ENCODE results near the gene CHMP3.
"Not testable (repeated sequence)": the region's sequence is repeated elsewhere in the genome, so short reads cannot be mapped to it uniquely, and the experiment has no call there.

The CHMP3 gene

DNA sequence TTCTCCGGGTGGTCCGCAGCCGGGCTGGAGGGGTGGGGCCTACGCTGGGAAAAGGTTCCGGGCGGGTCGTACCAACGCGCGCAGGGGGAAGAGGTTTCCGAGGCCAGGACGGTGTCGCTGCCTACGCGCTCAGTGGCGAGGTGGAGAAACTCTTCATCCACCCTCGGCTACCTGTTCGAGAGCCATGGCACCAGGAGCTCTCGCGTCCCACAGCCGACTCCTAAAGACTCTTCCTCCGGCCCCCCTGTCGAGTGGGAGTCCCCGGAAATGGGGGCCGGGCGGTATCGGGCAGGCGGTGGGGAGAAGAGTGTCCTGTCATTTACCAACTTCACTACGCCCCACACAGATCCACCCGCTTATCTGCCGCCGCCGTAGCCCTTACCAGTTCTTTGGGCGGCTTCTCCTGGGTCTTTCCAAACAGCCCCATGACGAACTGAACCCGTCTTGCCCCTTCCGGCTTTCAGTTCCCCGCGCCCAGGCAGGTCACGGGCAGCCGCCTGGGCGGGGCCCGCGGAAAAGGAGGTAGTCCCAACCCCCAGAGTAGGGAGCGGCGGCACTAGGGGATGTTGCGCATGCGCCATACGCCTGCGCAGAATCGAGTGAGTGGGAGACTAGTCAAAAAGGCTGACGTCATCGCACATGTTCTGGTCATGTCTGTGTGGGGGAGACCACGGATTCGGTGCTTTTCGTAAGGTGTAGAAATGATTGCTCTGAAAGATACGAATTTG lies at the start of gene CHMP3:
TSS of gene CHMP3 (minus strand) at position 522 of the 728 bp plus-strand sequence. CDS start at position 427, 95 bp downstream.
- peak; percentile 95 to 97 for DNase-seq

DNA sequence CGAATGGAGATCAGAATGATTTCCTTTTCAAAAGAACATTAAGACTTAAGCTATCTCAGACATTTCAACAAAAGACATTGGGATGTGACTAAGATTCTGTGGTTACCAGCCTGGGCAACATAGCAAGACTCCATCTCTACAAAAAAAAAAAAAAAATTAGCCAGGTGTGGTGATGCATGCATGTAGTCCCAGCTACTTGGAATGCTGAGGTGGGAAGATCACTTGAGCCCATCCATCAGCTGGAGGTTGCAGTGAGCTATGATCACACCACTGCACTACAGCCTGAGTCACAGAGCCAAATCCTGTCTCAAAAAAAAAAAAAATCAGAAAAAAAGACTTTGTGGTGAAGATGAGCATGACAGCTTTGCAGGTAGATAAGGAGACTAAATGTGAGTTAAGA lies 47.6 kb upstream of the CHMP3 start:
- no peak for DNase-seq

DNA sequence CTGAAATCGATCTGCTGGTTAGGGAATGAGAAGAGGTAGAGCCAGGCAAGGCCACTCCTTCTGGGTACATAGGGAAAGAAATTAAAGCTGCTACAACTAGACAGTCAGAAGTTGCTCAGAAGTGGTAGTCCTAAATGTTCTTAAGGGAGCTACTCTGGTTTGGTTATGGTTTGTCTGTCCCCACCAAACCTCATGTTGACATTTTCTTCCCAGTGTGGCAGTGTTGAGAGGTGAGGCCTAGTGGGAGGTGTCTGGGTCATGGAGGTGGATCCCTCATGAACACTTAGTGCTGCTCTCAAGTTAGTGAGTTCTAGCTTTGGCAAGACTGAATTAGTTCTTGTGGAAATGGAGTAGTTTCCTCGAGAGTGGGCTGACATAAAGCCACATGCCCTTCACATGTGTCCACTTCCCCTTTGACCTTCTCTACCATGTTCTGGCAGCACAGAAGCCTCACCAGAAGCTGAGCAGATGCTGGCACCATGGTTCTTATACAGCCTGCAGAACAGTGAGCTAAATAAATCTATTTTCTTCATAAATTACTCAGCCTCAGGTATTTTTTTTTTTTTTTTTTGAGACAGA lies 45.7 kb upstream of the CHMP3 start:
- DNase-seq, result no peak

DNA sequence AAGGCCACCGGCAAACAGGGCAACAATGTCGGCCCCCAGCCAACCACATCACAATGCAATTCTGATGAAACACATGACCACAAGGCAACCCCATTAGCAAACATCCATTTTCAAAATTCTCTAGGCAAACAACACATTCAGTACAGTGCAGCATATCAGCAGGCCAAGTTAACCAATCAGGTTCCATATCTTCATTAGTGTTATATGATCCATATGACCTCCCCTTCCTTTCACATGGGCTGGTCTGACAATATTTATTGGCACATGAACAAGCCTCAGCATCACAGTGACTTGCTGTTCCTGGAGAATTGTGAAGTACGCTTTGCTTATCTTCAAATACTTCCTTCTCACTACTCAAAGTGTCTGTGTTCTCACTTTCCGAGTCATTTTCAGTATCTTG lies 40.7 kb upstream of the CHMP3 start:
- no peak for DNase-seq

DNA sequence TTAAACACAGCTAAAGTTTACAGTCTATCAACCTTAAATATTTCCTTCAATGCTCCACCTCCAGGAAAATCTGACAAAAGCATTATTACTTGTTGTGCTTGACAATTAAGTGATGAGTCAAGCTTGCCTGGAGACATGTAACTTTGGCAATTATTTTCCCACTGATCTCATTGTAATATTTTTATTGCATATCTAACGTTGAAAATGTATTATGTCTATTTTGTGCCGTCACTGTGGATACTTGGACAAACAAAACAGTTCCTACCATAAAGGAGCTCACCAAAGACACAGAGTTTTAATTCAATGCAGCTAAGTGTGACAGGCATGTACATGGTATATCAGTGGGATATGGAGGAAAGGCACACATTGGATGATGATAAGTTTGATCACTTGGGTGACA lies 35.7 kb upstream of the CHMP3 start:
- DNase-seq, result no peak

DNA sequence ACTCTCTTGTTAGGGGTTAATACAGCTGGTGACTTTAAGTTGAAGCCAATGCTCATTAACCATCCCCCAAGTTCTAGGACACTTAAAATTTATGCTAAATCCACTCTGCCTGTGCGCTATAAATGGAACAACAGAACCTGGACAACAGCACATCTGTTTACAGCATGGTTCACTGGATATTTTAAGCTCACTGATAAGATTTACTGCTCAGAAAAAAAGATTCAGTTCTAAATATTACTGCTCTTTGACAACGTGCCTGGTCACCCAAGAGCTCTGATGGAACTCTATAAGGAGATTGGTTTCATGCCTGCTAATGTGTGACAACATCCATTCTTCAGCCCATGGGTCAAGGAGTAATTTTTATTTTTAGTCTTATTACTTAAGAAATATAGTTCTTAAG lies 32.9 kb upstream of the CHMP3 start:
- no peak for DNase-seq

DNA sequence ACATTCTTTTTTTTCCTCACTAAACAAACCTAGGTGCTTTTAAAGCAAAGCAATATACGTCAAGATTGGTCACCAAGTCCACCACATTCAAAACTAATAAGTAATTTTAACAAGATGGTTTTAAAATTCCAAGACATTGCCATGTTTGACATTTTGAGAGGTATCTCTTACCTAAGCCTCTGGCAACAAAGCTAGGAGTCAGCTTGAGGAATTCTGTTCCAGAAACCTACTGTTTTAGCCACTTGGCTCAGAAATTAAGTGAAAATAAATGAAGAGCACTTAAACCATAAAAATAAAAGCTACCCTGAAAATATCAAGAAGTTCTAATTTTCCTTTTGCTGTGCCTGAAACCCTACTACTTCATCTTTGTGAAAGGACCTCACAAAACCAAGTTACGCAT lies 30.0 kb upstream of the CHMP3 start:
- no peak for DNase-seq

DNA sequence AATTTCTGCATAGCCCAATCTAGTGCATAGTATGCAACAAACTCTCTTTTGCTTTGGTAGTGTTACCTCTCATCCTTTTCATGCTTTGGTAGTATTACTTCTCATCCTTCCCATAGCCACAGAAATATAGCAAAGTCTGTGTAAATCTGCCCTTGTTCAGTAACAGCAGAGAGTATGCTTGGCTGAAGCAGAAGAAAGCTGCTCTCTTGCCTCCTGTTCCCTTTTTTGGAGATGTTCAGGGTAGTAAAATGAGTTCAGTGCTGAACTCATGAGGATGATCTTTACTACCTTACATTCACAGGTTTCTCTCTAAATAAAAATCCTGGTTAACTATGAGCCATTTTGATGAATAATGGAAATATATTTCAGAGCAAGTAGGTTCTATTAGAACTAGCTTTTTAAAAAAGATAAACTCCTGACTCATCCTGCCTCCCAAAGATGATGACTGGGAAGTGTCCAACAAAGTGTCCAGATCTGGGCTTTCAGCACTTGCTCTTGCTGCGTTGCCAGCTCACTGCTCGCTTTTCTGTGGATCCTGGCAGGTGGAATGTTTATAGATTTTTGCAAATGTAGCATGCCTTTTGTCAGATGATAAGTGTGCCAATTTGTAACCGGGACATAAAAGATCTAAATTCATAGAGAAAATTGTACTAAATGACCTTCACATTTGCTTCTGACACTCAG lies 29.4 kb upstream of the CHMP3 start:
- no peak for DNase-seq

DNA sequence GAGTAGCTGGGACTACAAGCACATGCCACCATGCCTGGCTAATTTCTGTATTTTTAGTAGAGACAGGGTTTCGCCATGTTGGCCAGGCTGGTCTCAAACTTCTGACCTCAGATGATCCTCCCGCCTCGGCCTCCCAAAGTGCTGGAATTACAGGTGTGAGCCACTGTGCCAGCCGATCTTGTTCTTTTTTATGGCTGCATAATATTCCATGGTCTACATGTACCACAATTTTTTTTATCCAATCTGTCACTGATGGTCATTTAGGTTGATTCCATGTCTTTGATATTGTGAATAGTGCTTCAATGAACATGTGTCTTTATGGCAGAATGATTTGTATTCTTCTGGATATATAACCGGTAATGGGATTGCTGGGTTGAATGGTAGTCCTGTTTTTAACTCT lies 26.5 kb upstream of the CHMP3 start:
- not testable (repeated sequence) for DNase-seq

DNA sequence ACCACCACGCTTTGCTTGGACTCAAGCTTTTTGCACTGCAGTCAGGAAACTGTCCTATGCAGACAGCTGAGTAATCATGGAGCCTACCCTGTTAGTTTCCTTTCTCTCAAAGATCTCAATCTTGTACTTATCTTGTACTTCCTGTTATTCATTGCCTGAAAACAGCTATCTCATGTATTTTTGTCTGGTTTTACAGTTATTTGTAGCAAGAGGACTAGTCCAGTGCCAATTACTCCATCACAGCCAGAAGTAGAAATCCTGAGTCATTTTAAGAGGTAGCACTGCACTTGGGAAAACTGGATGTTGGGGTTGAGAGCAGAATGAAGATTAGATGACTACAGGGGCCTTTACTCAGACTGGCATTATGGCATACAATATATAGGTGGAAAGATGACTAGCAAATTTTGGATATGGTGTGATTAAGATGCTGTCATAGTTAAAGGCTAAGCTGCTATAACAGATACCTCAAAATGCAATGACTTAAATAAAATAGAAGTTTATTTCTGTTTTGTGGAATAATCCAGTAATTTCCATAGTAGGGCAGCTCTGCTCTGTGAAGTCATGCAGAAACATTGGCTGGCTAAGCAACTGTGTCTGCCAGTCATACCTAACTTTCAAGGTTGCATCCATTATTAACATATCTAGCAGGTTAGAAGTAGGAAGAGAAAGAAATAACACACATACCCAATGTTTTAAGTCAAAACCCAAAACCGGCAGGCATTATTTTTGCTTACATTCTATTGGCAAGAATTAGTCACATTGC lies 21.1 kb upstream of the CHMP3 start:
- DNase-seq, result peak in 1 of 2 experiments; percentile 12

DNA sequence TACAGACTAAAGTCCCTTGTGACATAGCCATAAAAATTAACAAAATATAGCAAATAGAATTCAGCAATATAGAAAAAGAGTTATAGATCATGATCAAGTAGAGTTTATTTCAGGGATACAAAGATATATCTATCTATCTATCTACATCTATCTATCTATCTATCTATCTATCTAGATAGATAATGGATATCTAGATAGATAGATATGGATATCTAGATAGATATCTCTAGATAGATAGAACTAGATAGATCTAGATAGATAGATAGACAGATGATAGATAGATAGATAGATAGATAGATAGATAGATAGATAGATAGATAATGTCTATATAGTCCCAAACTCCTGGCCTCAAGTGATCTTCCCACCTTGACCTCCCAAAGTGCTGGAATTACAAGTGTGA lies 17.3 kb upstream of the CHMP3 start:
- DNase-seq, result no peak

DNA sequence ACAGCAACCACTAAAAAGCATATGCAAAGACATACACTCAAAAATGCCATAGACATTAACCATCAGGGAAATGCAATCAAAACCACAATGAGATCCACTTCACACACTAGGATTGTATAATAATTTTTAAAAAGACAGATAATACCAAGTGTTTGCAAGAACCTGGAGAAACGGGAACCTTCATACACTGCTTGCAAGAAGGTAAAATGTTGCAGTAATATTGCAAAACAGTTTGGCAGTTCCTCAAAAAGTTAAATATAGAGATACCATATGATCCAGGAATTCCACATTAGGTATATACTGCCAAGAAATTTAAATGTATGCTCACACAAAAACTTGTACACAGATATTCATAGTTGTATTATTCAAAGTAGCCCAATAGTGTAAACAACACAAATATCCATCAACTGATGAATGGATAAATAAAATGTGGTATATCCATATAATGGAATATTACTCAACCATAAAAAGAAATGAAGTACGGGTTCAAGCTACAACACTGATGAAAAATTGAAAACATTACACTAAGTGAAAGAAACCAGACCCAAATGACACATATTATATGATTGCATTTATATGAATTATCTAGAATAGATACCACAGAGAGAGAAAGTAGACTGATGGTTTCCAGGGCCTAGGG lies 14.7 kb upstream of the CHMP3 start:
- no peak for DNase-seq

DNA sequence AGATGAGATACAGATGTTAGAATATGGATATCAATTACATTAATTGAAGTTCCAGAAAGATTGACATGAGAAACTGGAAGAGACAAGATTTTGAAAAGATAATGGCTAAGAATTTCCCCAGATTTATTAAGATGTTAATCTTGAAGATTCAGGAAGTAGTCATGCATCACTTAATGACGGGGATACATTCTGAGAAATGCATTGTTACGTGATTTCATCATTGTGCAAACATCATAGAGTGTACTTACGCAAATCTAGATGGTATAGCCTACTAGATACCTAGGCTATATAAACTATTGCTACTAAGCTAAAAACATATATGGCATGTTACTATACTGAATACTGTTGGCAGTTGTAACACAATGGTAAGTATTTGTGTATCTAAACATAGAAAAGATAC lies 6.8 kb upstream of the CHMP3 start:
- DNase-seq, result no peak

DNA sequence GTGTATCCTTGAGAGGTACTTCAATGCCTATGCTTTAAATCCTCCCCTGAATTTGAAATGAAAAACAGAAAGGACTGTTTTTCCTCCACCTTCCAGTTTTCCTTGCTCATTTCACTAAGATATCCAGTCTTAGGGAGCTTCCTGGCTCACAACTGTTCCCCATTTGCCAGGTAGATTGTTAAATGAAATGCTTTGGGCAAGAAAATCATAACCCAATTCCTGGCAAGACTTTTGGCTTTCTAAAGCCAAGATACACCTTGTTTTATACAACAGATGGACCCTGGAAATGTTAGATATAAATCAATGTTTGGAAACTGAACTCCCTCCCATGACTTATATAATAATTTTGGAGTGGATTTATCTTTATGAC lies 3.6 kb upstream of the CHMP3 start:
- no peak for DNase-seq

DNA sequence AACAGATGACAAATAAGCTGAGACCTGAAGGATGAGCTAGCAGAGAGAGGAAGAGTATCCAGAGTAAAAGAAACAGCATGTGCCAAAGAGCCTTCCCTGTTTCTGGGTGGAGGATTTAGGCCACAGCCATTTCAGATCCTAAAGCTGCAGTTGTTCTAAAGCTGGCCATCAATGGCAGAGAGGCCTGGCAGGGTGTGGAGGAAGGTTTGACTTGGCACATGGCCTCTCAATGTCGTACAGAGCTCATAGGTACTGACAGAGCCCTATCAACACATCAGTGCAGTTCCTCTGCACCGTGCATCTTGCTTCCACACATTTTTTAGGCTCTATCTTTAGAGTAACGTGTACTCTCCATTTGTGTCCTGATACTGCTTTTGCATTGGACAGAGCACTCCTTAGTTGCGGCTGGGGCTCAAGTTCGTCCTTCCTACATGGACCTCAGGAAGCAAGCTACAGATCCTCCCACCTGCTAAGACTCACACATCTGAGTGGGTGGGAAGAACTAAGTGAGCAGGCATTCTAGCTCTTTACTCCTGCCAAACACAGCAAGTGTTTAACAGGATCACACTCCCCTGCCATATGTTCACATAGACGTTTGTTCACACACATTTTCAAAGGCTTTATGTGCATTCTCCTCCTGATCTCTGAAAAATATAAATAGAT lies 3.0 kb upstream of the CHMP3 start:
- DNase-seq, result no peak

DNA sequence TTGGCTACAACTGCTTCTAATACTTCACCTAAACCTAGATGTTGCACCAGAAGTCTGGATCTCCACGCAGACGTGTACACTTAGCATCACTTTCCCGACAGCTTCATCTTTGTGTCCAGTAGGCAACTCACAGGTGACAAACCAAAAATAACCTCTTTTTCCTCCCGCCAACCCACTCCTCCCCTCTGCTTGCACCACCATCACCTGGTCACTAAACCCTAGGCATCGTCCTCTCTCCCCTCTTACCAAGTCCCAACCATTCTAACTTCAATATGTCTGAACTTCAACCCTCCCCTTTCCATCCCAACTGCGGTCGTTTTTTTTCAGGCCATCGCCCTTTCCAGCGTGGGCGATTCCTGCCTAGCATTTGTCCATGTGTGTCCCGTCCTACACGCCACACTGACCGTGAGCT lies 413 bp upstream of the CHMP3 start:
- no peak for DNase-seq

DNA sequence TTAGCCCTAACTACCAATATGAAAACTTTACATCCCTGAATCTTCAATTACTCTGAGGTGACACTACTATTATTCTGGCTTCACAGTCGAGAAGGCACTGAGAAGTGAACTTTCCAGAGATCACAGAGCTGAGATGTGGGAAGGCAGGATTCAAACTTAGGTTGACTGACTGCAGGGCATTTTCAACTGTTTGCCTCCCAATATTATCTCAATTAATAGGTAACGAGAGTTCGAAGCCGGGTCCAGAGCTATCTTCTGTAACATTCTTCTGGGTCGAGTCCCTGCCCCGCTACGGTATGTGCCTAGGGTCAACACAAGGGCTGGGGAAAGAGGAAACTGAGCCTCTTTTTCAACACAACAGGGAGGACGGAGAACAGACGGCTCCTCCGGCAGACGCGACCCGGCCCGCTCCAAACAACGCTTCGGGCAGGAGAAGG lies 740 bp downstream of the CHMP3 start:
- no peak for DNase-seq

DNA sequence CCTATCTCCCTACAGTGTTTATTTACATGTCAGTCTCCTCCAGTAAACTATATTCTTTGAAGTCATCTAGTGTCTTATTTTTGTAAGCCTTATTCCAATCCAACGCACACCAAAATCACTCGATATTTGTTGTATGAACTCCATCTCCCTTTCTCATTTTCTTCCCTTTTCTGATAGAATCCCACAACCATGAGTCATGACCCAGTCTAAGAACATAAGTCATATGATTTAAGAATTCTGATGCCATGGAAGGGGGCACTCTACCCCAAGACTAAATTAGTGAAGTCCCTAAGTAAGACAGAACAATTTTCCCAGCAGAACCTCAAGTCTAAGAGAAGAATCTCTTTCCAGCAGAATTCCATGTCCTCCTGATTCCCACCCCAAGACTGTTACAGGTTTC lies 5.4 kb downstream of the CHMP3 start:
- no peak for DNase-seq

DNA sequence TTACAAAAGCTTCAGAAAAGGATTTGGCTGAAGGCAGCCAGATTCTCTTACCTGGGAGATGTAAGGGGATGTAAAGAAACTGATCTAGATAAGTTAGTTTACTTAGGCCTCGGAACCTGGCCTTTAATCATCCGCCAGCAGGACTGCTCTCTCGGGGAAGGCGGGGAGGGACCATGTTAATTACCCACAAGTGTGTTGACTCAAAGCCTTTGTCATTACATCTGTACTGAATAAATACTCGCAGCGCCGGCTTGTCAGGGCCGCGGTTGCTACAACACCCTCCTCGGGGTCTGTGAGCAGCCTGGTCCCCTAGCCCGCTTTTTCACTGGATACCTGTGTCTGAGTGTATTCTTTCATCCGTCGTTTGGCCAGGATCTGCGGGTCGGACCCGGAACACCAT lies 6.7 kb downstream of the CHMP3 start:
- DNase-seq, result no peak

DNA sequence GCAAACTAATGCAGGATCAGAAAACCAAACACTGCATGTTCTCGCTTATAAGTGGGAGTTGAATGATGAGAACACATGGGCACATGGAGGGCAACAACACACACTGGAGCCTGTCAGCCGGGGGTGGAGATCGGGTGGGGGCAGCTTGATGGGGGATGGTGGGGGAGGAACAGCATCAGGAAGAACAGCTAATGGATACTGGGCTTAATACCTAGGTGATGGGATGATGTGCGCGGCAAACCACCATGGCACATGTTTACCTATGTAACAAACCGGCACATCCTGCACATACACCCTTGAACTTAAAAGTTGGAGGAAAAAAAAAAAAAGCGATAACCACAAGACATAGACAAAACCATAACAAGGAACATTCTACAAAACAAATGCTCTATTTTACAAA lies 10.4 kb downstream of the CHMP3 start:
- DNase-seq, result no peak

DNA sequence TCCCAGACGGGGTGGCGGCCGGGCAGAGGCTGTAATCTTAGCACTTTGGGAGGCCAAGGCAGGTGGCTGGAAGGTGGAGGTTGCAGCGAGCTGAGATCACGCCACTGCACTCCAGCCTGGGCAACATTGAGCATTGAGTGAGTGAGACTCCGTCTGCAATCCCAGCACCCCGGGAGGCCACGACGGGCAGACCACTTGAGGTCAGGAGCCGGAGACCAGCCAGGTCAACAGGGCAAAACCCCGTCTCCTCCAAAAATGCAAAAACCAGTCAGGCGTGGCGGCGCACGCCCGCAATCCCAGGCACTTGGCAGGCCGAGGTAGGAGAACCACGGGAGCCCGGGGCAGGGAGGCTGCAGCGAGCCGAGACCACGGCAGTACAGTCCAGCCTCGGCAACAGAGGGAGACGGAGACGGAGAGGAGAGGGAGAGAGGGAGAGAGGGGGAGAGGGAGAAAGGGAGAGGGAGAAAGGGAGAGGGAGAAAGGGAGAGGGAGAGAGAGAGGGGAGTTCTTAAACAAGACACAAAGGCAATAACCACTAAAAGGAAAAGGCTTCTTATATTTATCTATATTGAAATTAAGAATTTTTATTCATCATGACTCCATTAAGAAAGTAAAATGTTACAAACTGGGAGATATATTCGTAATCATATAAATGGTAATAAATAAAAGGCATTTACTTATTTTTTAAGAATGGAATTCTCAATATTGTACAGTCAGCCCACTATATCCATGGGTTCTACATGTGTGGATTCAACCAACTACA lies 13.1 kb downstream of the CHMP3 start:
- DNase-seq, result not testable (repeated sequence)

DNA sequence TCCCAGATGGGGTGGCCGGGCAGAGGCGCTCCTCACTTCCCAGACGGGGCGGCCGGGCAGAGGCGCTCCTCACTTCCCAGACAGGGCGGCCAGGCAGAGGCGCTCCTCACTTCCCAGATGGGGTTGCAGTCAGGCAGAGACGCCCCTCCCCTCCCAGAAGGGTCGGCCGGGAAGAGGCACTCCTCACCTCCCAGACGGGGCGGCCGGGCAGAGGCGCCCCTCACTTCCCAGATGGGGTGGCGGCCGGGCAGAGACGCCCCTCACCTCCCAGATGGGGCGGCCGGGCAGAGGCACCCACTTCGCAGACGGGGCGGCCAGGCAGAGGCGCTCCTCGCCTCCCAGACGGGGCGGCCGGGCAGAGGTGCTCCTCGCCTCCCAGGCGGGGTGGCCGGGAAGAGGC lies 13.8 kb downstream of the CHMP3 start:
- not testable (repeated sequence) for DNase-seq

All from activated CD4-positive, alpha-beta T cell treated with anti-CD3 and anti-CD28 coated beads, Interleukin-2, amount 50 U/mL, for 48 hours (primary cell).